GM12878 (cell line): ENCODE measurements around the gene AMELX. TPM values are rescaled to one million over a fixed set of nuclear protein-coding genes. Genes with fewer than 3 reads are reported as not detected.

Source experiments
- BHLHE40 ChIP-seq, 2 experiments: fragments of 450-650 bp in 1 of 2; IDR thresholded peaks; 2 replicates each; pipeline ENCODE4 v1.6.1; 2011 to 2017; ENCODE audit warnings: low read depth in 2 of 2, borderline replicate concordance in 1 of 2, improper control_type of control experiment in 1 of 2, low read length in 1 of 2, mild to moderate bottlenecking in 1 of 2
- CHD2 ChIP-seq: IDR thresholded peaks from 2 replicates; pipeline ENCODE4 v1.6.1; 2011; ENCODE audit warnings: low read depth, low read length, improper control_type of control experiment, borderline replicate concordance
- EP300 ChIP-seq, 2 experiments: fragments of 150-350 bp in 1 of 2; IDR thresholded peaks; 2 replicates each; pipeline ENCODE4 v1.6.1; 2011 to 2012; ENCODE audit warnings: low read depth in 2 of 2, low read length in 2 of 2, borderline replicate concordance in 1 of 2, improper control_type of control experiment in 1 of 2, inconsistent platforms in 1 of 2; ENCODE audit not compliant: control insufficient read depth in 1 of 2
- ESRRA ChIP-seq: IDR thresholded peaks from 2 replicates; pipeline ENCODE4 v1.6.1; 2012; ENCODE audit warnings: mild to moderate bottlenecking, low read length, improper control_type of control experiment
- ETV6 ChIP-seq, 2 experiments: fragments of 450-650 bp in 1 of 2; IDR thresholded peaks in 1 of 2; conservative IDR thresholded peaks in 1 of 2; 2 replicates each; pipeline ENCODE4 v1.6.1; 2014; ENCODE audit warnings: antibody characterized with exemption in 1 of 2, borderline replicate concordance in 1 of 2, low read depth in 1 of 2, mild to moderate bottlenecking in 1 of 2, moderate library complexity in 1 of 2
- FOXK2 ChIP-seq: fragments of 450-650 bp; IDR thresholded peaks from 2 replicates; pipeline ENCODE4 v1.6.1; 2017; ENCODE audit warnings: mild to moderate bottlenecking, moderate library complexity
- NFYB ChIP-seq: IDR thresholded peaks from 2 replicates; pipeline ENCODE4 v1.6.1; 2011; ENCODE audit warnings: low read depth, mild to moderate bottlenecking, low read length, improper control_type of control experiment, moderate library complexity; ENCODE audit not compliant: insufficient read depth
- SIX5 ChIP-seq: IDR thresholded peaks from 2 replicates; pipeline ENCODE4 v1.6.1; 2011; ENCODE audit warnings: mild to moderate bottlenecking, low read depth, low read length, moderate library complexity; ENCODE audit not compliant: severe bottlenecking
- ZSCAN29 ChIP-seq: fragments of 450-650 bp; IDR thresholded peaks from 2 replicates; pipeline ENCODE4 v1.6.1; 2017; ENCODE audit warnings: mild to moderate bottlenecking, moderate library complexity
- ZZZ3 ChIP-seq: IDR thresholded peaks from 2 replicates; pipeline ENCODE4 v1.6.1; 2011; ENCODE audit warnings: low read depth; ENCODE audit not compliant: control insufficient read depth, insufficient read length
- polyA plus RNA-seq, 11 experiments: library from polyadenylated mRNA; depleted of rRNA in 4 of 11; unstranded in 6 of 11; stranded (reverse) in 5 of 11; fragments of >200 nt; fragmentation: Nextera tagmentation in 4 of 11; fragmentation: Illumina TruSeq in 1 of 11; extraction: Ambion mirVana in 4 of 11; extraction: Trizol in 1 of 11; gene quantifications; 1 replicate in 1 of 11; 2 replicates in 10 of 11; pipeline versions ENCODE4 v1.2.1 to v1.2.3, GENCODE V29; 2011 to 2016; ENCODE audit warnings: inconsistent platforms in 2 of 11, missing spikeins in 2 of 11, low read depth in 1 of 11
- total RNA-seq, 4 experiments: library from RNA; depleted of rRNA in 3 of 4; stranded (reverse); fragments of >200 nt in 3 of 4; fragmentation: Illumina TruSeq in 1 of 4; extraction: Trizol in 1 of 4; gene quantifications; 2 replicates each; pipeline versions ENCODE4 v1.2.1 to v1.2.3, GENCODE V29; 2013 to 2021
- TF ChIP-seq, protein P1 (sequence below): fragments of 450-650 bp; IDR thresholded peaks from 2 replicates; pipeline ENCODE4 v1.6.1; 2017; ENCODE audit warnings: mild to moderate bottlenecking, moderate library complexity
- TF ChIP-seq, protein P2 (sequence below): fragments of 150-350 bp; IDR thresholded peaks from 2 replicates; pipeline ENCODE4 v1.6.1; 2016; ENCODE audit warnings: low read depth, low read length
- TF ChIP-seq, protein P3 (sequence below): fragments of 450-650 bp; IDR thresholded peaks from 2 replicates; pipeline ENCODE4 v1.6.1; 2016; ENCODE audit warnings: mild to moderate bottlenecking, moderate library complexity, borderline replicate concordance
- TF ChIP-seq, protein P4 (sequence below): IDR thresholded peaks from 2 replicates; pipeline ENCODE4 v1.6.1; 2012; ENCODE audit warnings: low read depth, low read length, improper control_type of control experiment

AMELX gene
- total and polyA plus RNA-seq, 10 of the 15 experiments (the other 5 are each of a cell fraction or from before 2014, with no cell fraction given), result not detected

DNA sequence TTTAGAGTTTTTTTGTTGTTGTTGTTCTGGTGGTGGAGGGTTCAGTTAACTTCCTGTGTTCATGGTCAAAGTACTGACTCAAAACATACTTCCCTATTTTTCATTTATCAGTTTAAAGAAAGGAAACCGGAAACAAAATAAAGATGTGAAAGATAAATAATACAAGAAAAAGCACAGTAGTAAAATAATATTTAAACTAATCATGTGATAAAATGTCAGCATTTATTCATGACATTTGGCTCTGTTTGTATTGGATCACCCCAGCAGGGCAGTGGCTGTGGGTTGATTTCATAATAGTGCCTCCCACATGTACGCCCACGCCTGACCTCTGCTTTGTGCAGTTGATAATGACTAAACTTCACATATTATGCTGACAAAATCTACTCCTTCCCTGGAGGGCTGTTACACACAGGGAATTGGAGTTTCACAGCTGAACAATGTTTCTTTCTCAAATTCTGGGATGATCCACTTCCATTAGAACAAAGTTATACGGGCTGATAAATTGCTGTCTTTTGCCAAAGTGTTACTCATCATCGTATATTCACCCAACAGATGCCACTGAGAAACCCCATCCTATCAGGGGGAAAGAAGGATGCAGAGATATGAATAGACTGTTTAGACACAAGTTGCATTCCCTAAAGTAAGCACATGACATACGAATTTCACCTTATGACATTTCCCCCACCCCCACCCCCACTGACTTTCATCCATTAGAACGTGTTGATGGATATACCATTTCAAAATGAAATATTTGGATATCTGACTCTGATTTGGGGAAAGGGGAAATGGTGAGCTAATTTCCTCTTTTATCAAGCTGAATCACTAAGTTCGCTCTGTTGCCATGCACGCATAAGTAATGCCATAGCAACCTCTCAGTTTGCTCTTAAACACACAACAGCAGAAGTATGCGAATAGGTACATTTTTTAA is 48.3 kb downstream of the AMELX start (continued):
- TF ChIP-seq, protein P1, sequence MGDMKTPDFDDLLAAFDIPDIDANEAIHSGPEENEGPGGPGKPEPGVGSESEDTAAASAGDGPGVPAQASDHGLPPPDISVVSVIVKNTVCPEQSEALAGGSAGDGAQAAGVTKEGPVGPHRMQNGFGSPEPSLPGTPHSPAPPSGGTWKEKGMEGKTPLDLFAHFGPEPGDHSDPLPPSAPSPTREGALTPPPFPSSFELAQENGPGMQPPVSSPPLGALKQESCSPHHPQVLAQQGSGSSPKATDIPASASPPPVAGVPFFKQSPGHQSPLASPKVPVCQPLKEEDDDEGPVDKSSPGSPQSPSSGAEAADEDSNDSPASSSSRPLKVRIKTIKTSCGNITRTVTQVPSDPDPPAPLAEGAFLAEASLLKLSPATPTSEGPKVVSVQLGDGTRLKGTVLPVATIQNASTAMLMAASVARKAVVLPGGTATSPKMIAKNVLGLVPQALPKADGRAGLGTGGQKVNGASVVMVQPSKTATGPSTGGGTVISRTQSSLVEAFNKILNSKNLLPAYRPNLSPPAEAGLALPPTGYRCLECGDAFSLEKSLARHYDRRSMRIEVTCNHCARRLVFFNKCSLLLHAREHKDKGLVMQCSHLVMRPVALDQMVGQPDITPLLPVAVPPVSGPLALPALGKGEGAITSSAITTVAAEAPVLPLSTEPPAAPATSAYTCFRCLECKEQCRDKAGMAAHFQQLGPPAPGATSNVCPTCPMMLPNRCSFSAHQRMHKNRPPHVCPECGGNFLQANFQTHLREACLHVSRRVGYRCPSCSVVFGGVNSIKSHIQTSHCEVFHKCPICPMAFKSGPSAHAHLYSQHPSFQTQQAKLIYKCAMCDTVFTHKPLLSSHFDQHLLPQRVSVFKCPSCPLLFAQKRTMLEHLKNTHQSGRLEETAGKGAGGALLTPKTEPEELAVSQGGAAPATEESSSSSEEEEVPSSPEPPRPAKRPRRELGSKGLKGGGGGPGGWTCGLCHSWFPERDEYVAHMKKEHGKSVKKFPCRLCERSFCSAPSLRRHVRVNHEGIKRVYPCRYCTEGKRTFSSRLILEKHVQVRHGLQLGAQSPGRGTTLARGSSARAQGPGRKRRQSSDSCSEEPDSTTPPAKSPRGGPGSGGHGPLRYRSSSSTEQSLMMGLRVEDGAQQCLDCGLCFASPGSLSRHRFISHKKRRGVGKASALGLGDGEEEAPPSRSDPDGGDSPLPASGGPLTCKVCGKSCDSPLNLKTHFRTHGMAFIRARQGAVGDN, result no peak
- TF ChIP-seq, protein P2, sequence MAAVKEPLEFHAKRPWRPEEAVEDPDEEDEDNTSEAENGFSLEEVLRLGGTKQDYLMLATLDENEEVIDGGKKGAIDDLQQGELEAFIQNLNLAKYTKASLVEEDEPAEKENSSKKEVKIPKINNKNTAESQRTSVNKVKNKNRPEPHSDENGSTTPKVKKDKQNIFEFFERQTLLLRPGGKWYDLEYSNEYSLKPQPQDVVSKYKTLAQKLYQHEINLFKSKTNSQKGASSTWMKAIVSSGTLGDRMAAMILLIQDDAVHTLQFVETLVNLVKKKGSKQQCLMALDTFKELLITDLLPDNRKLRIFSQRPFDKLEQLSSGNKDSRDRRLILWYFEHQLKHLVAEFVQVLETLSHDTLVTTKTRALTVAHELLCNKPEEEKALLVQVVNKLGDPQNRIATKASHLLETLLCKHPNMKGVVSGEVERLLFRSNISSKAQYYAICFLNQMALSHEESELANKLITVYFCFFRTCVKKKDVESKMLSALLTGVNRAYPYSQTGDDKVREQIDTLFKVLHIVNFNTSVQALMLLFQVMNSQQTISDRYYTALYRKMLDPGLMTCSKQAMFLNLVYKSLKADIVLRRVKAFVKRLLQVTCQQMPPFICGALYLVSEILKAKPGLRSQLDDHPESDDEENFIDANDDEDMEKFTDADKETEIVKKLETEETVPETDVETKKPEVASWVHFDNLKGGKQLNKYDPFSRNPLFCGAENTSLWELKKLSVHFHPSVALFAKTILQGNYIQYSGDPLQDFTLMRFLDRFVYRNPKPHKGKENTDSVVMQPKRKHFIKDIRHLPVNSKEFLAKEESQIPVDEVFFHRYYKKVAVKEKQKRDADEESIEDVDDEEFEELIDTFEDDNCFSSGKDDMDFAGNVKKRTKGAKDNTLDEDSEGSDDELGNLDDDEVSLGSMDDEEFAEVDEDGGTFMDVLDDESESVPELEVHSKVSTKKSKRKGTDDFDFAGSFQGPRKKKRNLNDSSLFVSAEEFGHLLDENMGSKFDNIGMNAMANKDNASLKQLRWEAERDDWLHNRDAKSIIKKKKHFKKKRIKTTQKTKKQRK, result no peak
- TF ChIP-seq NFYB (no peak), ESRRA (no peak), EP300 (IDR thresholded peaks at IDR 0.05; ENCODE audit: borderline replicate concordance in 1 of 2, control insufficient read depth in 1 of 2, low read depth in 2 of 2, low read length in 2 of 2) (peak; percentile 39 to 74; a peak in 3 of 4 replicates), ZSCAN29 (no peak), ZZZ3 (no peak), ETV6 (conservative IDR thresholded peaks at IDR 0.05 in 1 of 2, IDR thresholded peaks at IDR 0.05 in 1 of 2; ENCODE audit: borderline replicate concordance in 1 of 2, low read depth in 1 of 2) (peak in 1 of 2 experiments; percentile 66; a peak in 2 of 4 replicates), SIX5 (no peak), BHLHE40 (IDR thresholded peaks at IDR 0.05; ENCODE audit: borderline replicate concordance in 1 of 2, low read depth in 2 of 2, low read length in 1 of 2) (peak in 1 of 2 experiments; percentile 5; a peak in 1 of 4 replicates), CHD2 (peak; percentile 32; the same call in 1 of the 2 replicates), FOXK2 (no peak)
- TF ChIP-seq, protein P3, sequence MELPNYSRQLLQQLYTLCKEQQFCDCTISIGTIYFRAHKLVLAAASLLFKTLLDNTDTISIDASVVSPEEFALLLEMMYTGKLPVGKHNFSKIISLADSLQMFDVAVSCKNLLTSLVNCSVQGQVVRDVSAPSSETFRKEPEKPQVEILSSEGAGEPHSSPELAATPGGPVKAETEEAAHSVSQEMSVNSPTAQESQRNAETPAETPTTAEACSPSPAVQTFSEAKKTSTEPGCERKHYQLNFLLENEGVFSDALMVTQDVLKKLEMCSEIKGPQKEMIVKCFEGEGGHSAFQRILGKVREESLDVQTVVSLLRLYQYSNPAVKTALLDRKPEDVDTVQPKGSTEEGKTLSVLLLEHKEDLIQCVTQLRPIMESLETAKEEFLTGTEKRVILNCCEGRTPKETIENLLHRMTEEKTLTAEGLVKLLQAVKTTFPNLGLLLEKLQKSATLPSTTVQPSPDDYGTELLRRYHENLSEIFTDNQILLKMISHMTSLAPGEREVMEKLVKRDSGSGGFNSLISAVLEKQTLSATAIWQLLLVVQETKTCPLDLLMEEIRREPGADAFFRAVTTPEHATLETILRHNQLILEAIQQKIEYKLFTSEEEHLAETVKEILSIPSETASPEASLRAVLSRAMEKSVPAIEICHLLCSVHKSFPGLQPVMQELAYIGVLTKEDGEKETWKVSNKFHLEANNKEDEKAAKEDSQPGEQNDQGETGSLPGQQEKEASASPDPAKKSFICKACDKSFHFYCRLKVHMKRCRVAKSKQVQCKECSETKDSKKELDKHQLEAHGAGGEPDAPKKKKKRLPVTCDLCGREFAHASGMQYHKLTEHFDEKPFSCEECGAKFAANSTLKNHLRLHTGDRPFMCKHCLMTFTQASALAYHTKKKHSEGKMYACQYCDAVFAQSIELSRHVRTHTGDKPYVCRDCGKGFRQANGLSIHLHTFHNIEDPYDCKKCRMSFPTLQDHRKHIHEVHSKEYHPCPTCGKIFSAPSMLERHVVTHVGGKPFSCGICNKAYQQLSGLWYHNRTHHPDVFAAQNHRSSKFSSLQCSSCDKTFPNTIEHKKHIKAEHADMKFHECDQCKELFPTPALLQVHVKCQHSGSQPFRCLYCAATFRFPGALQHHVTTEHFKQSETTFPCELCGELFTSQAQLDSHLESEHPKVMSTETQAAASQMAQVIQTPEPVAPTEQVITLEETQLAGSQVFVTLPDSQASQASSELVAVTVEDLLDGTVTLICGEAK, result no peak
- TF ChIP-seq, protein P4, sequence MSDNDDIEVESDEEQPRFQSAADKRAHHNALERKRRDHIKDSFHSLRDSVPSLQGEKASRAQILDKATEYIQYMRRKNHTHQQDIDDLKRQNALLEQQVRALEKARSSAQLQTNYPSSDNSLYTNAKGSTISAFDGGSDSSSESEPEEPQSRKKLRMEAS, result no peak
